GM13977 (cell line): ENCODE data around the gene MCEE.

Experiments used
- DNase-seq: peaks from one replicate; pipeline ENCODE4 v3.0.0; 2012; ENCODE audit warnings: low spot score
- in situ Hi-C: fragments of 300-500 bp; cut with MboI; formaldehyde crosslinking; loops from one replicate; pipeline ENCODE4 v1.12.0; 2022; ENCODE audit warnings: low sequenced_read_pairs, low pct_unique_long_range_greater_than_20kb, mixed read lengths, inconsistent platforms; ENCODE audit not compliant: unreplicated experiment
- TF ChIP-seq, protein P1 (sequence below): IDR thresholded peaks from 2 replicates; pipeline ENCODE4 v1.5.1; 2012; ENCODE audit warnings: mild to moderate bottlenecking, control low read depth; ENCODE audit not compliant: insufficient read depth; ENCODE audit errors: extremely low read depth, missing control alignments

Gene MCEE

DNA sequence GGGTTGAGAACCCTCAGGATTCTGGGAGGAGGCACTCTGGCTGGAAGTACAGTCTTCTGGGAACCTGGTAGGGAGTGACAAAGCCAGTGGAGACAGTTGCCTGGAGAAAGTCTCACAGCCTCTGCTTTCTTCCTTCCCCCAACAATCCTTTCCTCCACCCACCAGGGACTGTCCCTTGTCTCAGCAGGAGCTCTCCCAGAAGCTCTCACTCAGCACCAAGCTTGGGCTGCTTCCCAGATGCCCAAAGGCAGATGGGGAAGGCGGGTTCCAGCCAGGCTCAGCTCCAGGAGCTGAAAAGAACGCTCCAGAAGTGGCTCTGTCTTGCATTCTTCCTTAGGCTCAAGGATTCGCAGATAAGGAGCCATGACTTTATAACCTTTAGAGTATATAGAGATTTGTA, 69.2 kb downstream of the MCEE start:
- in situ Hi-C loops = no loop called here
- TF ChIP-seq, protein P1, sequence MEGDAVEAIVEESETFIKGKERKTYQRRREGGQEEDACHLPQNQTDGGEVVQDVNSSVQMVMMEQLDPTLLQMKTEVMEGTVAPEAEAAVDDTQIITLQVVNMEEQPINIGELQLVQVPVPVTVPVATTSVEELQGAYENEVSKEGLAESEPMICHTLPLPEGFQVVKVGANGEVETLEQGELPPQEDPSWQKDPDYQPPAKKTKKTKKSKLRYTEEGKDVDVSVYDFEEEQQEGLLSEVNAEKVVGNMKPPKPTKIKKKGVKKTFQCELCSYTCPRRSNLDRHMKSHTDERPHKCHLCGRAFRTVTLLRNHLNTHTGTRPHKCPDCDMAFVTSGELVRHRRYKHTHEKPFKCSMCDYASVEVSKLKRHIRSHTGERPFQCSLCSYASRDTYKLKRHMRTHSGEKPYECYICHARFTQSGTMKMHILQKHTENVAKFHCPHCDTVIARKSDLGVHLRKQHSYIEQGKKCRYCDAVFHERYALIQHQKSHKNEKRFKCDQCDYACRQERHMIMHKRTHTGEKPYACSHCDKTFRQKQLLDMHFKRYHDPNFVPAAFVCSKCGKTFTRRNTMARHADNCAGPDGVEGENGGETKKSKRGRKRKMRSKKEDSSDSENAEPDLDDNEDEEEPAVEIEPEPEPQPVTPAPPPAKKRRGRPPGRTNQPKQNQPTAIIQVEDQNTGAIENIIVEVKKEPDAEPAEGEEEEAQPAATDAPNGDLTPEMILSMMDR = no peak

DNA sequence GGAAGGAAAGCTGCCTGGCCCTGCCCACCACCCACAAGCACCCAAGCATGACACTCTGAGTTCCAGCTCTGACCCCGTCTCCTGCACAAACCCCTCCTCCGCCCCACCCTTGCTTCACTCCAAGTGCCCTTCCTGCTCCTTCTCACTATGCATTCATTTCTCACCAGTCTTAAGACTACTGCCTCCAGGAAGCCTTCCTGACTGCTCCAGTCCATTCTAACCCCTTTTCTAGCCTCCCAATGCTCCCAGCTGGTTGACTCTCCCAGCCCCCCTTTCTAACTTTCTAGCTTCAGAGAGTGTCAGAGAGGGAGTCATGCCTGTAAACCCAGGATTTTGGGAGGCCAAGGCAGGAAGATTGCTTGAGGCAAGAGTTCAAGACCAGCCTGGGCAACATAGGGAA, 69.8 kb downstream of the MCEE start:
- in situ Hi-C loops = no loop called here
- DNase-seq = no peak
- TF ChIP-seq, protein P1 = no peak

More for the DNA sequence above, 69.2 kb downstream of the MCEE start:
- DNase-seq = no peak
